Motor neuron (in vitro differentiated cells): Measurements from ENCODE around the gene SREBF2. TPM values are rescaled to one million over a fixed set of nuclear protein-coding genes. Genes with fewer than 3 reads are reported as not detected.

Experiments
- ATAC-seq, 8 experiments: fragments of 200-7000 bp; cut with Tn5 transposase; replicated peaks in 6 of 8; 2 replicates each; pipeline ENCODE4 v1.8.0; 2021; ENCODE audit warnings: mild to moderate bottlenecking in 8 of 8, moderate library complexity in 8 of 8
- H3K27ac ChIP-seq, 2 donors: fragments of 250-450 bp; sonication (Bioruptor Pico); 2 replicates each; pipeline ENCODE4 v1.9.0; 2021; ENCODE audit warnings: antibody characterized with exemption in 2 of 2, mild to moderate bottlenecking in 2 of 2, moderate library complexity in 1 of 2
- H3K4me1 ChIP-seq, 2 donors: fragments of 250-450 bp; sonication (Bioruptor Pico); replicated peaks in 1 of 2; 2 replicates each; pipeline ENCODE4 v1.6.1; 2021; ENCODE audit warnings: antibody characterized with exemption in 2 of 2, mild to moderate bottlenecking in 2 of 2, moderate library complexity in 1 of 2
- H3K4me3 ChIP-seq, 5 donors: fragments of 250-450 bp; sonication (Bioruptor Pico); 2 replicates each; pipeline ENCODE4 v1.9.0; 2021; ENCODE audit warnings: antibody characterized with exemption in 5 of 5, mild to moderate bottlenecking in 5 of 5, moderate library complexity in 4 of 5
- WGBS, 10 experiments: fragments of 450-650 bp; shearing (Covaris generic); methylation state at CpG; one replicate each; pipeline ENCODE4 v1.0.0; 2022; 5-methylcytosine and 5-hydroxymethylcytosine counted together
- in situ Hi-C, 9 experiments: fragments of 400-800 bp; cut with MboI; loops; one replicate each; pipeline ENCODE4 v1.15.0; 2021; ENCODE audit warnings: low sequenced_read_pairs in 9 of 9, low pct_unique_long_range_greater_than_20kb in 2 of 9; ENCODE audit not compliant: unreplicated experiment in 9 of 9
- total RNA-seq, 8 experiments: library from RNA; unstranded; fragments of 300-600 nt; gene quantifications; 2 replicates each; pipeline versions ENCODE4 v1.2.3 to v1.2.4, GENCODE V29; 2022

SREBF2 gene
- 100 to 1,000 TPM in 6 of 8 experiments, 10 to 100 TPM in 2; 40.9 to 173 (median 120) TPM for total RNA-seq

DNA sequence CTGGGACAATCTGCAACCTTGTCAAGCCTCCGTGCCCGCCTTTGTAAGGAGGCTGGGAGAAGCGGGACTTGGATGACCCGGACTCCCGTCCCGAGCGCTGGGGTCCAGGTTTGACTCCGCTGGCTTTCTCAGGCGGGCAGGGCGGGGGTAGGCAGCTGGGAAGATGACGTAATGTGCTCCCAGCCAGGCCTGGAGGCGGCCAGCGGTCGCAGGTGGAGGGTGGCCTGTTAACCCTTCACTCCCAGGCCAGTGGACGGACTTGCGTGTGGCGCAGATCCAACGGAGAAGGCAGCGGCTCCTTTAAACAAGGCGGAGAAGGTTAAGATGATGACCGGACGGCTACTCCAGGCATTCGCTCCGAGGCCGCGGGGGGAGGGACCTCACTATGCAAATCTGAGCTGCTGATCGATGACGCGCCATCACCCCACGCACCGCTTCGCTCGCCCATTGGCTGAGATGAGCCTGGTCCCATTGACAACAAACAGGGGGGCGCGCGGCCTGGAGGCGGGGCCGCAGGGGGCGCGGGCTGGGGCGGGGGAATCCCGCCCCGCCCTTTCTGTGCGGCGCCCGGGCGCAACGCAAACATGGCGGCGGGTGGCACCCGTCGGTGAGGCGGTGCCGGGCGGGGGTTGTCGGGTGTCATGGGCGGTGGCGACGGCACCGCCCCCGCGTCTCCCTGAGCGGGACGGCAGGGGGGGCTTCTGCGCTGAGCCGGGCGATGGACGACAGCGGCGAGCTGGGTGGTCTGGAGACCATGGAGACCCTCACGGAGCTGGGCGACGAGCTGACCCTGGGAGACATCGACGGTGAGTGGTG, at the start of gene SREBF2:
TSS of gene SREBF2 (plus strand) at position 553 of the 816 bp plus-strand sequence. CDS start at position 719, 166 bp downstream.
- WGBS, 10 experiments: 2 to 4% methylated on average over 5 to 9 of the region's 75 CpGs; no CpG with 5 or more reads in 8 of the 10 experiments
- peaks cover 15 to 22% of the 10 kb centered on the region in 2 donors for H3K4me1 ChIP-seq
- in situ Hi-C loops: no loop called here

DNA sequence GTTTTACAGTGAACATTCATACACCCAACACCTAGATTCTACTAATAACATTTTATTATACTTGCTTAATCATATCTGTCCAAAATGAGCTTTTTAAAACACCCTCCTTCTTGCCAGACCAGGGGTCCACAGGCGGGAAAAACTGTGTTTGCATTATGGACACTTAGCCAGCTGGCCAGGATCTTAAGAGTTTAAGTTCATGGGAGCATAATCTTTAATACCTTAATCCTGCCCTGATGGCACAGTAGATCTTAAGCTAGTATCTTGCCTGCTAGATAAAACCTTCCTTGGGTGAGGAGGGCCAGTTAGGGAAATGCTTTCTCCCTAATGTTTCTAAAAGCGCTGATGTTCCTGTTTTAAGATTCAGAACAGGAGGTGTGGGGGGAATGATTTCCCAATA, 45.6 kb upstream of the SREBF2 start:
- Histone ChIP-seq H3K4me3 (no peak overlapping the region), H3K27ac (no peak overlapping the region), H3K4me1 (no peaks in the 10 kb centered on the region)
- no peak for ATAC-seq
- in situ Hi-C loops: no loop called here
- 63 to 92% (median 78%) methylated on average over 1 to 2 of the region's 2 CpGs; no CpG with 5 or more reads in 4 of the 10 experiments for WGBS, 10 experiments

More for the DNA sequence above, at the start of gene SREBF2:
- peak; percentile 90 to 93 (median 91) for ATAC-seq
- peak within 1 kb of the TSS; percentile 95 for H3K27ac ChIP-seq
- H3K4me3 ChIP-seq: peak within 1 kb of the TSS; percentile 67 to 91 (median 70)

DNA sequence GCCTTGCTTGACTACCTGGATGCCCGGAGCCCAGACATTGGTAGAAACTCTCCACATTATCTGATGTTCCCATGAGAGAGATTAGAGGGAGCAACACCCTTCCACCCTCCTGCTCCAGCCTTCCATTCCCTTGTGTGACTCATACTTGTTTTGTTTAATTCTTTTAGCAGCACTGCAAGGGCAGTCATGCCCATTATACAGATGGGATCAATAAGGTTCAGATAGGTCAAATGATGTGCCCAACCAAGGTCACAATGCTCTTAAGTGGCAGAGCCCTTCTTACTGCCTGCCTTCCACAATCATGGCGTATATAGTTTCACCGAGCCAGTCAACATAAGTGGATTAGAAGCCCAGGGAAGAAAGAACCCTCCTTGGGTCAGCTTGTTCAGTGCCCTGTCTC, 39.0 kb upstream of the SREBF2 start:
- no peak for ATAC-seq
- 80 to 100% (median 89%) methylated on average over 1 to 3 of the region's 3 CpGs; no CpG with 5 or more reads in 3 of the 10 experiments for WGBS, 10 experiments
- H3K4me1 ChIP-seq: no peaks in the 10 kb centered on the region
- in situ Hi-C loops: no loop called here
- no peak overlapping the region for H3K27ac ChIP-seq
- H3K4me3 ChIP-seq: no peak overlapping the region

DNA sequence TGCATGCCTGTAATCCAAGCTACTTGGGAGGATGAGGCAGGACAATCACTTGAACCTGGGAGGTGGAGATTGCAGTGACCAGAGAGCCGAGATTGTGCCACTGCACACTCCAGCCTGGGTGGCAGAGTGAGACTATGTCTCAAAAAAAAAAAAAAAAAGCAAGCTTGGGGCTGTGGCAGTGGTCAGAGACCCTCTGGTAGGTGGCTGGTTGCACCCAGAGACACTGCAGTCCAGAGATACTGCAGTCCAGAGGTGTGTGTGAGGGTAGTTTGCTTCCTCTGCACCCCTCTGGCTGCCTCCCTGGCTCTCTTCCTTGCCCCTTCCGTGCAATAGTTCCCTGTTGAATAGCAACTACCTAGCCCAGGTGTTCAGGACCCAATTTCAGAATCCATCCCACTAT, 34.2 kb upstream of the SREBF2 start:
- Histone ChIP-seq H3K4me1 (peaks cover 7 to 17% of the 10 kb centered on the region in 2 donors), H3K4me3 (no peak overlapping the region), H3K27ac (no peak overlapping the region)
- no peak for ATAC-seq
- WGBS, 10 experiments: 67 to 100% (median 90%) methylated on average over 1 of the region's 2 CpGs; no CpG with 5 or more reads in 6 of the 10 experiments
- in situ Hi-C loops: no loop called here

DNA sequence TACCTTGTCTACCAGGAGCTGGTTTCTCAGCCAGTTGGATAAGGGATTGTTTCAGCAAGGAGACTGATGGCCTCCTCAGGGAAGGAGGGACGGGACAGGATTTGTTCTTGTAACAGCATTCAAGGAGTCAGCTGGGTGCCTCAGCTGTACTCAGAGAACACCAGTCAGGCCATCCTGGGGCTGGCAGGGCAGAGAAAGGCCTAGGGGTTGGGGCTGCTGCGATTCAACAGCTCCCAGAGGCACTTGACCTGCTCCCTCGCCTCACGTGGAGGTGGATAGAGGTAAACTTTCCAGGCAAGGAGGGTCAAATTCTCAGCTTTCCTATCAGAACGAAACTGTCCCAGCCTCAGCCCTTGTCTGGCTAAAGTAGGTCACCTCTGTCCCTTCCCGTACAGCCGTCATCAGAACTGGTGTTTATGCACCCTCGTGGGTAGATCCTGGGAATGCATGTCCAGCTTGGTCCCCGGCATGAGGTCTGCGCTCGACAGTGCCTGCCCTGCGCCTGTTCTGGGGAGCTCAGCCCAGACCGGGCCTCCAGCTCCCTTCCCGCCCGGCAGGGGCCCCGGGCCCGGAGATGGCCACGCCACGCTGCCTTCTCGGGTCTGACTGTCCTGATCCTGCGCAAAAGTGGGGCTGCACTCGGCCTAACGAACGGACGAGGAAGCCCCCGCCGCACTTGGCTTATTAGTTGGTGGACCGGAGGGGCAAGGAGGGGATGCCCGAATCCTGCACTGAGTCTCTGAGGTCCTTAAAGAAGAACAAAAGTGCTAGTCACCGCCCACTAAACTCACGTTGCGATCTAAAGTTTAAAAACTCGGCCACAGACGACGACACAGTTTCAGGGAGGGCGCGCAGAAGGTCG, 33.2 kb upstream of the SREBF2 start:
- Histone ChIP-seq H3K4me3 (peak overlapping the region; percentile 61 to 93 (median 68)), H3K27ac (peak overlapping the region; percentile 53 to 73), H3K4me1 (peaks cover 7 to 17% of the 10 kb centered on the region in 2 donors)
- in situ Hi-C loops: loop anchor here in 2 of 9 experiments (25.0 kb wide), 2 partner anchors 87 to 138 kb away; partner anchors contain the start of genes CENPM (in 1 of the 2) and TNFRSF13C (in 1 of the 2)
- WGBS, 10 experiments: 4 to 65% (median 18%) methylated on average over 1 to 19 of the region's 38 CpGs; no CpG with 5 or more reads in 2 of the 10 experiments
- ATAC-seq: peak in 7 of 8 experiments; percentile 15 to 51 (median 29)

DNA sequence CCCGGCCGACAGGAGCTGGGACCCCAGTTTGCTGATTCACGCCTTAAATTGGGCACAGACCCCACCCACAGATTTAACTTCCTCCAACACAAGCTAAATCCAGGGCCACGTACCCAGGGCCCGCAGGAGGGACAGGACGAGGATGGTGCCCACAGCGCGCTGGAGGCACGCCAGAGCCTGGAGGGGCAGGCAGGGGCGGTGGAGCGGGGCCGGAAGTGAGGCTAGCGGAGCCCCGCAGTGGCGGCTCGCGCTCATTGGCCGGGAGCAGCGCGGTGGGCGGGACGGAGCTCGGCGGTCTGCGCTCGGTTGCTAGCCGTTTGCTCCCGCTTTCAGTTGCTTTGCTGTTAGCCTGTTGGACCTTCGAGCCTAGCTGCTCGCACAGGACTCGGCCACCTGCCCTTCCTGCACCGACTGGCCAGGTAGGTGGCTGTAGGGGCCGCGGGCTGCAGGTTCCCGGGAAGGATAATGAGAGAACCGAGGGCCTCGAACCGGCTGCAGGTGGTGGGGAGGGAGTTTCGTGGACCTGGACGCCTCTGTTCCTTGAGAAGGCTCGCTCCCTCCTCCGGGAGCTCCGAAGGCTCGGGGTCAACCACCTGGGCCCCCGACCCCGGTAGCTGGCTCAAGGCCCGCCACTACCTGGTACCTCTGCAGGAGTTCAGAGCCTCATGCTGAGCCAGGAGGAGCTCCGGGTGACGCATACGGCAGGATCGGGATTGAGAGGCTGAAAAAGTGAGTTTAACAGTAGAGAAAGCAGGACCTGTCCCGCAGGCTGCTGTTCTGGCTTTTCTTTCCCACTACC, 32.4 kb upstream of the SREBF2 start, which contains the start of gene CCDC134:
TSS of gene CCDC134 (plus strand) at position 332 of the 799 bp plus-strand sequence. CDS start 8,212 bp downstream, outside the sequence.
- peak; percentile 96 to 99 (median 98) for ATAC-seq
- Histone ChIP-seq H3K4me3 (peak within 1 kb of the TSS; percentile 61 to 93 (median 68)), H3K4me1 (peaks cover 7 to 17% of the 10 kb centered on the region in 2 donors), H3K27ac (peak within 1 kb of the TSS; percentile 53 to 73)
- 0 to 6% (median 0%) methylated on average over 1 to 3 of the region's 52 CpGs; no CpG with 5 or more reads in 5 of the 10 experiments for WGBS, 10 experiments
- in situ Hi-C loops: loop anchor here in 2 of 9 experiments (25.0 kb wide), 2 partner anchors 88 to 137 kb away; partner anchors contain the start of genes CENPM (in 1 of the 2) and TNFRSF13C (in 1 of the 2)

DNA sequence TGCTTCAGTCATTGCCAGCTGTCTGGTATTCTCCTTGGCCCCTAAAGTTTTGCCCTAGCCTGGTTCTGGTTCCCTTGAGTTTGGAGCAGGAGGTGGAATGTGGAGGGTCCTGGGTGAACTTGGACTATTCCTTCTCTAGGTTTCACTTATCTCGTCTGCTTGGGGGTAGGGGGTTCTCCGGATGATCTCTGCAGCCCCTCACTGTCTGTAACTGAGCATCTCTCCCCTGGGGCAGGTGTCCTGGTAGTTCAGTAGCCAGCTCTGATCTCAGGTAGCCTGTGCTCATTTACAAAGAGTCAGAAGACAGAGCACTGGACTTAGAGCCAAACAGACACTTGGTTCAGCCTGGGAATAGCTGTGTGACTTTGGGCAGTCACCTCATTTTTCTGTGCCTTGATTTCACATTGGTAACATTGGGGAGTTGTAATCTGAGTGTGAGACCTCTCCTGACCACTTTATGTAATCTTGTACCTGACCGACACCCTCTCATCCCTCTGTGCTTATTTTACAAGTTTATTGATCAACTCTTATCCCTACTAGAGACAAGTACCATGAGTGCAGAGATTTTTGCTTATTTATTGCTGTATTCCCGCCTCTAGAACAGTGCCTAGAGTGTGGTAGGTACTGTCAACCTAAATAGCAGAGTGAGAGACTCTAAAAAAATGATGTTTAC, 31.6 kb upstream of the SREBF2 start:
- no peak overlapping the region for H3K27ac ChIP-seq

DNA sequence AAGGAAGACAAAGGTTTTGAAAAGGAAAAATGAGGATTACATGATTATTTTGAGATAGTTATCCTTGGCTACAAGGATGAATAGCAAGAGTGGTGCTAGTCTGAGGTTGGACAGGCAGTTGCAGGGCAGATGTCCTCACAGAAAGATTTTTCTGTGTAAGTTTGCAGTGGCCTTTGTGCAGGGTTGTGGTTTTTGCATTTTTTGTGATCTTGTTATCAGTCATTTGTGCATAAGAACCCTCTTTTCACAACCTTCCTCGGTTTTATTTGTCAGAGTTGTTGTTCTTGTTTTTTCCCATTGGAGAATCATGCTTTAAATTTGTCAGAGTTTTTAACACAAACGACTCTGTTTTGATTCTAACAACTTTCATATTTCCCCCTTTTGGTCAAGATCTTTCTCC, 31.0 kb upstream of the SREBF2 start:
- in situ Hi-C loops: loop anchor here in 2 of 9 experiments (25.0 kb wide), 2 partner anchors 90 to 135 kb away; partner anchors contain the start of genes CENPM (in 1 of the 2) and TNFRSF13C (in 1 of the 2)
- no peak for ATAC-seq
- 29 to 100% (median 77%) methylated on average over 1 to 2 of the region's 2 CpGs; no CpG with 5 or more reads in 2 of the 10 experiments for WGBS, 10 experiments
- peak overlapping the region in 3 of 5 donors; percentile 61 to 93 (median 68) for H3K4me3 ChIP-seq
- peaks cover 7 to 17% of the 10 kb centered on the region in 2 donors for H3K4me1 ChIP-seq
- no peak overlapping the region for H3K27ac ChIP-seq

More for the DNA sequence above, 31.6 kb upstream of the SREBF2 start:
- WGBS, 10 experiments: 0 to 80% (median 50%) methylated on average over 1 to 3 of the region's 4 CpGs; no CpG with 5 or more reads in 1 of the 10 experiments
- peaks cover 7 to 17% of the 10 kb centered on the region in 2 donors for H3K4me1 ChIP-seq
- no peak for ATAC-seq
- in situ Hi-C loops: loop anchor here in 2 of 9 experiments (25.0 kb wide), 2 partner anchors 89 to 136 kb away; partner anchors contain the start of genes CENPM (in 1 of the 2) and TNFRSF13C (in 1 of the 2)
- H3K4me3 ChIP-seq: peak overlapping the region; percentile 61 to 93 (median 68)

DNA sequence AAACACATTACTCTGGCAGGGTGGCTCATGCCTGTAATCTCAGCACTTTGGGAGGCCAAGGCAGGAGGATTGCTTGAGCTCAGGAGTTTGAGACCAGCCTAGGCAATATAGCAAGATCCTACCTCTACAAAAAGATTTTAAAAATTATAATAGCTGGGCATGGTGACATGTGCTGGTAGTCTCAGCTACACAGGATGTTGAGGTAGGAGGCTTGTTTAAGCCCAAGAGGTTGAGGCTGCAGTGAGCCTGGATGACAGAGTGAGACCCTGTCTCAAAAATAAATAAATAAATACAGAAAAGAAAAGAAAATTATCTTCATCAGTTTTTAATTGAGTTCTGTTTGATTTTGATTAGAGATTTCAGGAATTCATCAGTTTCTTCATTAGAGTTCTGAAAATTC, 27.3 kb upstream of the SREBF2 start:
- H3K4me3 ChIP-seq: no peak overlapping the region
- in situ Hi-C loops: loop anchor here in 2 of 9 experiments (25.0 kb wide), 2 partner anchors 93 to 132 kb away; partner anchors contain the start of genes CENPM (in 1 of the 2) and TNFRSF13C (in 1 of the 2)
- H3K4me1 ChIP-seq: peaks cover 0 to 6% of the 10 kb centered on the region in 2 donors
- H3K27ac ChIP-seq: no peak overlapping the region
- no peak for ATAC-seq

DNA sequence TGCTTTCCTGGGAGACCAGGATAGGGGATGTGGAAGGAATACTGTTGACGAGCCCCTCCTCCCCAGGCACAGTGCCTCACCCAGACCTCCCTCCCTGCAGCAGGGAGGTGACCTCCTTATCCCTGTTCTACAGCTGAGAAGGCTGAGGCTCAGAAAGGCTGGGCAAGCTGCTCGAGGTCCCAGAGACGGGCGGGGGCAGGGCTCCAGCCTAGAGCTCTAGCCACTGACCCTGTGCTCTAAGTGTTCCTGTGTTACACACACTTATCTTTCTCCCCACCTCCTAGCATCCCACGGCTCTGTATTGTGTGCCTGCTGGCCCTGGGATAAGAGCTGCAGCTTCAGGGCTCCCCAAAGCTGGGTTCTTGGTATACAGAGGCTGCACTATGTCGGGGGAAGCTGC, 24.5 kb upstream of the SREBF2 start:
- no peaks in the 10 kb centered on the region for H3K4me1 ChIP-seq
- whole genome bisulfite sequencing, 10 experiments: 64 to 90% (median 83%) methylated on average over 2 to 6 of the region's 6 CpGs; no CpG with 5 or more reads in 7 of the 10 experiments
- no peak for ATAC-seq
- in situ Hi-C loops: loop anchor here in 2 of 9 experiments (25.0 kb wide), 2 partner anchors 96 to 129 kb away; partner anchors contain the start of genes CENPM (in 1 of the 2) and TNFRSF13C (in 1 of the 2)
- no peak overlapping the region for H3K27ac ChIP-seq
- no peak overlapping the region for H3K4me3 ChIP-seq

DNA sequence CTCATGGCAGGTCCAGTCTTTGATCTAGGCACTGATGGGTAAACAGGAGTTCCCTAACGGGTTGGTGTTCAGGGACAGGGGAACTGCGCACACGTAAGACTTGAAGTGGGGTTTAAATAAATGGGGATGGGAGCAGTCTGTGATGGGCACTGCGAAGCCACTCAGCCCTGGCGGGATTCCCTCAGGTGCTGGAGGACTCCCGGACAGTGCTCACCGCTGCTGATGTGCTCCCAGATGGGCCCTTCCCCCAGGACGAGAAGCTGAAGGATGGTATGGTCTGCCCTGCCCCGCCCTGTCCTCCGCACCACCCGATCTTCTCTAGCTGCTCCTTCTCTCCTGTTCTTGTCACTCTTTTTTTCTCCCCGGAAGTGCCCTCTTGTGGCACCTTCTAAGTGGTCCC, 22.9 kb upstream of the SREBF2 start:
- ATAC-seq: no peak
- H3K4me1 ChIP-seq: no peaks in the 10 kb centered on the region
- no peak overlapping the region for H3K27ac ChIP-seq
- no peak overlapping the region for H3K4me3 ChIP-seq
- in situ Hi-C loops: loop anchor here in 2 of 9 experiments (25.0 kb wide), 2 partner anchors 98 to 127 kb away; partner anchors contain the start of genes CENPM (in 1 of the 2) and TNFRSF13C (in 1 of the 2)
- WGBS, 10 experiments: 67 to 100% (median 94%) methylated on average over 1 to 9 of the region's 12 CpGs; no CpG with 5 or more reads in 1 of the 10 experiments
